Small intestine (tissue), 16 donors: ENCODE data around the gene FAM180B. TPM values are rescaled to one million over a fixed set of nuclear protein-coding genes. Genes with fewer than 3 reads are reported as not detected.
"Not testable (repeated sequence)": the region's sequence is repeated elsewhere in the genome, so short reads cannot be mapped to it uniquely, and the experiment has no call there.

Source experiments
- DNase-seq, 2 donors: peaks; one replicate each; pipeline versions ENCODE4 v3.0.0 to v3.0.0-alpha.2; 2013
- FAIRE-seq: peaks from 2 replicates; lab custom pipeline; 2012; peaks lifted over from hg19 to GRCh38; lab: Jason Lieb, UNC
- H3K27ac ChIP-seq, 3 donors: one replicate each; pipeline ENCODE4 v1.5.1; 2013; ENCODE audit warnings: low read length in 2 of 3, mild to moderate bottlenecking in 2 of 3, control low read depth in 1 of 3, inconsistent platforms in 1 of 3, low read depth in 1 of 3, moderate library complexity in 1 of 3
- H3K27me3 ChIP-seq, 3 donors: one replicate each; pipeline ENCODE4 v1.6.1; 2013; ENCODE audit warnings: low read length in 3 of 3, inconsistent platforms in 1 of 3; ENCODE audit not compliant: control insufficient read depth in 3 of 3, insufficient read depth in 3 of 3
- H3K36me3 ChIP-seq, 3 donors: one replicate each; pipeline ENCODE4 v1.6.1; 2013; ENCODE audit warnings: low read length in 3 of 3, inconsistent platforms in 1 of 3, low read depth in 1 of 3, mild to moderate bottlenecking in 1 of 3, moderate library complexity in 1 of 3; ENCODE audit not compliant: control insufficient read depth in 3 of 3, insufficient read depth in 2 of 3
- H3K4me1 ChIP-seq, 3 donors: one replicate each; pipeline ENCODE4 v1.6.1; 2013; ENCODE audit warnings: low read length in 2 of 3, inconsistent platforms in 1 of 3, low read depth in 1 of 3, mild to moderate bottlenecking in 1 of 3, moderate library complexity in 1 of 3; ENCODE audit not compliant: control insufficient read depth in 3 of 3, insufficient read depth in 2 of 3
- H3K4me3 ChIP-seq, 3 donors: one replicate each; pipeline ENCODE4 v1.5.1; 2013; ENCODE audit warnings: low read length in 3 of 3, control low read depth in 1 of 3, inconsistent platforms in 1 of 3, low read depth in 1 of 3, mild to moderate bottlenecking in 1 of 3, moderate library complexity in 1 of 3
- H3K9me3 ChIP-seq, 2 donors: one replicate each; pipeline ENCODE4 v1.6.1; 2013; ENCODE audit warnings: low read depth in 1 of 2, low read length in 1 of 2; ENCODE audit not compliant: control insufficient read depth in 2 of 2, insufficient read depth in 1 of 2
- WGBS, 3 donors: extraction: QIAGEN DNeasy Blood & Tissue Kit; methylation state at CpG; one replicate each; pipeline ENCODE4 v1.1.7; 2013; 5-methylcytosine and 5-hydroxymethylcytosine counted together
- long read RNA-seq, 10 donors: transcript quantifications; one replicate each; lab custom pipeline, GENCODE V29; 2026
- polyA plus RNA-seq, 4 donors: library from polyadenylated mRNA; stranded (reverse) in 3 of 4; unstranded in 1 of 4; fragments of 200-250 nt in 3 of 4; fragments of 120-200 nt in 1 of 4; gene quantifications; one replicate each; pipeline versions ENCODE4 v1.2.1 to v1.2.3, GENCODE V29; 2013
- donor health status: healthy with polysubstance abuse.
- donor health status: control.
- donor health status: control.
- donor health status: Bipolar disorder and iron deficiency.
- donor health status: healthy.

Gene FAM180B, protein sequence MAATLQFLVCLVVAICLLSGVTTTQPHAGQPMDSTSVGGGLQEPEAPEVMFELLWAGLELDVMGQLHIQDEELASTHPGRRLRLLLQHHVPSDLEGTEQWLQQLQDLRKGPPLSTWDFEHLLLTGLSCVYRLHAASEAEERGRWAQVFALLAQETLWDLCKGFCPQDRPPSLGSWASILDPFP
- polyA plus RNA-seq = under 1 TPM in 2 of 4 donors, not detected in 2; 0.10 to 0.15 TPM
- long read RNA-seq, donor 1 = 0 reads
- long read RNA-seq, donor 2 = 0 reads
- long read RNA-seq, donor 3 = 0 reads
- long read RNA-seq, donor 4 = 0 reads
- long read RNA-seq, donor 5 = 0 reads
- long read RNA-seq, donor 6 = 0 reads
- long read RNA-seq, donor 7 = 0 reads
- long read RNA-seq, donor 8 = 0 reads
- long read RNA-seq, donor 9 = 0 reads
- long read RNA-seq, donor 10 = 0 reads

DNA sequence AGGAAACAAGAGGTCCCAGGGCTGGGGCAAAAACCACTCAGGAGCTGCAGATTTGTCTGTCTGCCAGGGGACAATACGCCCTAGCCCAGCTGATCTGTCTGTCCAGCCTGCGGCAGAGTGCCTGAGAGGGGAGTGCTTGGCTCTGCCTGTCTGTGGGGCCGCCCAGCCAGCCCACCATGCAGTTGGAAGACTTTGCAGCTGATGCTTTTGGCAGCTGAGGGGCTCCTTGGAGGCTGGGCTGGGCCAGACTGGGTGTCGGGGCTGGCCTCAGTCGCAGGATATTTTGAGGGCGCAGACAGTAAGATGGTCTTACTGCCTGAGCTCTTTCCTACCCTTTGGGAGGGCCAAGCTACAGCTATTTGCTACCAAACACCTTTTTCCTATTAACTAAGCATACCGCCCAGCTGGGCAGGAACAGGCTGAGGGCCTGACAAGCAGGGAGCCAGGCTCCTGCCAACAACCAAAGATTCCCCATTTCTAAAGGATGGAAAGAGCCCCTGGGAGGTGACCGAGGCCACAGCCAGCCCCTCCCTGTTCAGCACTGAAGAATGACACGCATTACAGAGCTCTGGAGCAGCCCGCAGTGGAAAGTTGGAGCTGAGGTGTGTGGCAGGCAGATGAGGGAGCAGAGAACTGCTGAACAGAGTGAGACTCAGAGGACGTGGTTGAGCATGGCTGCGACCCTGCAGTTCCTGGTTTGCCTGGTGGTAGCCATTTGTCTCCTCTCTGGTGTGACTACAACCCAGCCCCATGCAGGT lies at the start of gene FAM180B:
TSS of gene FAM180B (plus strand) at position 581 of the 758 bp plus-strand sequence. CDS start at position 672, 91 bp downstream.
- DNase-seq = no peak
- H3K4me1 ChIP-seq = peaks cover 0 to 21% (median 0%) of the 10 kb centered on the region in 3 donors
- peak within 1 kb of the TSS in 1 of 3 donors; percentile 74 for H3K27ac ChIP-seq
- 76 to 87% (median 87%) methylated on average over 12 of the region's 12 CpGs for WGBS, 3 donors
- H3K4me3 ChIP-seq = no peak within 1 kb of the TSS
- no peaks in the 10 kb centered on the region for H3K27me3 ChIP-seq
- peaks cover 4 to 65% (median 22%) of the 10 kb centered on the region in 3 donors for H3K36me3 ChIP-seq
- no peak for FAIRE-seq
- H3K9me3 ChIP-seq = no peaks in the 10 kb centered on the region

DNA sequence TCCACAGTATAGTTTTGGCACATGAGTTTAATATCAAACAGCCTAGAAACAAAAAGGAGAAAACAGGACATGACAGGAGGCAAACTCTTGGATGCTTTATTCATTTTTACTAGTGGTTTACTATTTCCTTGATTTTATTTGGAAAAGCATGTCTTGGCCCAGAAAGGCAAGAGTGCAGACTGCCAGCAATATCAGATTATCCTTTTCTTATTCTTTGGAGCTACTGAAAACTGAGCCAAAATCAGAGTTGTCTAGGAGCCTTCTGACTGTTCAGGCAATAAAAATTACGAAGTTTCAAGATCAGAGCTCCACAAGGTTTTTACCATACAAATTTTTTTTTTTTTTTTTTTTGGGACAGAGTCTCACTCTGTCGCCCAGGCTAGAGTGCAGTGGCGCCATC lies 49.6 kb upstream of the FAM180B start:
- WGBS, 3 donors = 77 to 86% (median 82%) methylated on average over 2 to 3 of the region's 3 CpGs
- DNase-seq (no peak), FAIRE-seq (no peak)
- no peaks in the 10 kb centered on the region for H3K9me3 ChIP-seq
- H3K4me1 ChIP-seq = peaks cover 0 to 16% (median 0%) of the 10 kb centered on the region in 3 donors
- peaks cover 0 to 16% (median 0%) of the 10 kb centered on the region in 3 donors for H3K36me3 ChIP-seq
- no peaks in the 10 kb centered on the region for H3K27me3 ChIP-seq
- no peak overlapping the region for H3K27ac ChIP-seq
- H3K4me3 ChIP-seq = no peak overlapping the region

DNA sequence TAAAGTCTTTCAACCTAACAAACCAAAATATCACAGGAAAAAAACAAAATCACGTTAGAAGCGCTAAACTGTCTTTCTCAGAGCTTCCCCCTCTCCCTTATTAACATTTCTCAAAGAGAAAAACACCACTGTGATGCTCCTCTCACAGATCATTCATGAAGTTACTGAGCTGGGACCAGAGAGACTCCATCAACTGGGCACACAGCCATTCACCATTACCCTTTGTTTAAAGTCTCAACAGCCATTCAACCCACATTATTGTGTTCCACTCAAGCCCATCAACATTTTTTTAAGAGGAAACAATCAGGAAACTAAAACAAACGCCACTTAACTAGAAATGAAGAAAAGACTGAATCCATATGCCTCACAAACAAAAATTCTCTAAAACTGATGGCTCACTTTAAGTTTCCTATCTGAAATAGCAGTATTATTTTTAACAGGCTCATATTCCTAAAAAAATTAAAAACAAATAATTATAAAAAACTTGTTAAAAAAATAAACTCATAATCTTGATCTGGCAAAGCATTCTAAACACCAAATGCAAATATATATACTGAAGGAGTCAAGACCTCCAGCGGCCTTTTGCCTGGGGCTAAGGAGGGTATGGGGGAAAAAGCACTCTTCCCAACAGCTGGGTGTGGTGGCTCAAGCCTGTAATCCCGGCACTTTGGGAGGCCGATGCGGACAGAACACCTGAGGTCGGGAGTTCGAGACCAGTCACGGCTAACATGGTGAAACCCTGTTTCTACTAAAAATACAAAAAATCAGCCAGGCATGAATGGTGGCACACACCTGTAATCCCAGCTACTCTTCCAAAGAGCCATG lies 47.5 kb upstream of the FAM180B start:
- DNase-seq = no peak
- Histone ChIP-seq H3K27me3 (no peaks in the 10 kb centered on the region), H3K36me3 (peaks cover 0 to 19% (median 0%) of the 10 kb centered on the region in 3 donors), H3K4me1 (peaks cover 0 to 16% (median 0%) of the 10 kb centered on the region in 3 donors), H3K9me3 (no peaks in the 10 kb centered on the region), H3K27ac (no peak overlapping the region), H3K4me3 (no peak overlapping the region)
- WGBS, 3 donors = 60 to 76% (median 72%) methylated on average over 10 of the region's 10 CpGs
- FAIRE-seq = no peak

- no peak overlapping the region for H3K27ac ChIP-seq
- DNase-seq (no peak), FAIRE-seq (no peak)
- H3K36me3 ChIP-seq = peaks cover 0 to 19% (median 0%) of the 10 kb centered on the region in 3 donors
- no peaks in the 10 kb centered on the region for H3K27me3 ChIP-seq
- H3K9me3 ChIP-seq = no peaks in the 10 kb centered on the region
- WGBS, 3 donors = 8 to 56% (median 37%) methylated on average over 2 of the region's 2 CpGs
- no peak overlapping the region for H3K4me3 ChIP-seq
- peaks cover 0 to 16% (median 0%) of the 10 kb centered on the region in 3 donors for H3K4me1 ChIP-seq
These were observed 46.8 kb upstream of the FAM180B start for GRCh38 chr11:47539681-47540039.

DNA sequence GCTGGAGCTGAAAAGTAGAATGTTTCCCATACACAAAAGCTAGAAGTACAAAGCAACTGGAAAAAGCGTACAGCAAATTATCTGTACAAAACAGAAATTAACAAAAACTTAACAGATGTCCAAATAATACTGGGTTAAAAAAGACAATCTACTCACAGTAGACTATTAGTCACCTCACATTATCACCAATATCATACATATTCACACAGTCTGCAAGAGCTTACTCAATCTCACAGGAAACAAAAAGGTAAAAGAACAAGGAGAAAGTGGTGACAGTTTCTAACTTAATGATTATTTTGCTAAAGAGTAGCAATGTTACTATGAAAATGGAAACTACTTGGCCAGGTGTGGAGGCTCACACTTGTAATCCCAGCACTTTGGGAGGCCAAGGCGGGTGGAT lies 45.4 kb upstream of the FAM180B start:
- WGBS, 3 donors = 95 to 100% (median 97%) methylated on average over 2 of the region's 2 CpGs
- Histone ChIP-seq H3K9me3 (no peaks in the 10 kb centered on the region), H3K4me1 (peaks cover 0 to 16% (median 0%) of the 10 kb centered on the region in 3 donors), H3K36me3 (peaks cover 0 to 20% (median 0%) of the 10 kb centered on the region in 3 donors), H3K27me3 (no peaks in the 10 kb centered on the region), H3K27ac (no peak overlapping the region), H3K4me3 (no peak overlapping the region)
- DNase-seq (no peak), FAIRE-seq (no peak)

GRCh38 chr11:47545298-47545697 lies 41.2 kb upstream of the FAM180B start:
- Histone ChIP-seq H3K9me3 (no peaks in the 10 kb centered on the region), H3K27me3 (no peaks in the 10 kb centered on the region), H3K4me1 (peaks cover 0 to 7% (median 0%) of the 10 kb centered on the region in 3 donors), H3K27ac (no peak overlapping the region), H3K36me3 (peaks cover 0 to 26% (median 0%) of the 10 kb centered on the region in 3 donors), H3K4me3 (no peak overlapping the region)
- FAIRE-seq = no peak
- 89 to 96% (median 91%) methylated on average over 6 of the region's 6 CpGs for WGBS, 3 donors
- no peak for DNase-seq

DNA sequence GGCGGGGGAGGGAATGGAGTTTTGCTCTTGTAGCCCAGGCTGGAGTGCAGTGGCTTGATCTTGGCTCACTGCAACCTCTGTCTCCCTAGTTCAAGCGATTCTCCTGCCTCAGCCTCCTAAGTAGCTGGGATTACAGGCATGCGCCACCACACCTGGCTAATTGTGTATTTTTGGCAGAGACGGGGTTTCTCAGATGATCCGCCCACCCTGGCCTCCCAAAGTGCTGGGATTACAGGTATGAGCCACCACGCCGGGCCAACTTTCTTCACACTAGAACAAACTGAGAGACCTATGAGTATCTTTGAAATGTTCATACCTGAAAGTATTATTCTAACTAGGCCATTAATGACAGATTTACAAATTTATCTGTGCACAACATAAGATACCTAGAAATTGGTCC lies 40.2 kb upstream of the FAM180B start:
- not testable (repeated sequence) for H3K27me3 ChIP-seq, FAIRE-seq, H3K4me3 ChIP-seq, H3K27ac ChIP-seq, H3K9me3 ChIP-seq, DNase-seq
- WGBS, 3 donors = 96 to 99% (median 98%) methylated on average over 7 of the region's 7 CpGs
- peaks cover 0 to 27% (median 0%) of the 10 kb centered on the region in 3 donors for H3K36me3 ChIP-seq
- peaks cover 0 to 10% (median 6%) of the 10 kb centered on the region in 3 donors for H3K4me1 ChIP-seq
